DMS114 treated with DMSO at 0.1 percent for 48 hours (cell line): ENCODE data around the gene SDK1.

Experiments used
- DNase-seq: peaks from one replicate; lab custom pipeline; 2025; ENCODE audit not compliant: unreplicated experiment; lab: John Stamatoyannopoulos, UW

SDK1 gene

GRCh38 chr7:3399858-3400257 is 98.8 kb downstream of the SDK1 start:
- DNase-seq, result no peak

- no peak for DNase-seq
Observed at GRCh38 chr7:3404501-3404900, 103.4 kb downstream of the SDK1 start.

- DNase-seq, result no peak
Observed at GRCh38 chr7:3408814-3409595, 108.0 kb downstream of the SDK1 start.

GRCh38 chr7:3412871-3413270 is 111.8 kb downstream of the SDK1 start:
- no peak for DNase-seq

GRCh38 chr7:3415861-3416312 is 114.8 kb downstream of the SDK1 start:
- no peak for DNase-seq

GRCh38 chr7:3416453-3416852 is 115.4 kb downstream of the SDK1 start:
- no peak for DNase-seq

- DNase-seq, result no peak
Observed at GRCh38 chr7:3425087-3425486, 124.0 kb downstream of the SDK1 start.

- DNase-seq, result no peak
Observed at GRCh38 chr7:3426064-3426463, 125.0 kb downstream of the SDK1 start.

- no peak for DNase-seq
Observed at GRCh38 chr7:3427957-3428356, 126.9 kb downstream of the SDK1 start.

- no peak for DNase-seq
Observed at GRCh38 chr7:3429981-3430380, 128.9 kb downstream of the SDK1 start.

- DNase-seq, result no peak
Observed at GRCh38 chr7:3430588-3430987, 129.5 kb downstream of the SDK1 start.

GRCh38 chr7:3431306-3431705 is 130.3 kb downstream of the SDK1 start:
- DNase-seq, result no peak

GRCh38 chr7:3432911-3433310 is 131.9 kb downstream of the SDK1 start:
- DNase-seq, result no peak

- DNase-seq, result no peak
Observed at GRCh38 chr7:3434611-3435010, 133.6 kb downstream of the SDK1 start.

GRCh38 chr7:3436112-3436511 is 135.1 kb downstream of the SDK1 start:
- no peak for DNase-seq

GRCh38 chr7:3436746-3437145 is 135.7 kb downstream of the SDK1 start:
- no peak for DNase-seq

- no peak for DNase-seq
Observed at GRCh38 chr7:3437467-3437866, 136.4 kb downstream of the SDK1 start.

- no peak for DNase-seq
Observed at GRCh38 chr7:3438352-3438751, 137.3 kb downstream of the SDK1 start.

- no peak for DNase-seq
Observed at GRCh38 chr7:3439333-3440030, 138.4 kb downstream of the SDK1 start.

- DNase-seq, result no peak
Observed at GRCh38 chr7:3440509-3440908, 139.5 kb downstream of the SDK1 start.

- DNase-seq, result no peak
Observed at GRCh38 chr7:3443716-3444115, 142.7 kb downstream of the SDK1 start.

GRCh38 chr7:3446786-3447185 is 145.7 kb downstream of the SDK1 start:
- DNase-seq, result no peak

GRCh38 chr7:3451701-3452100 is 150.6 kb downstream of the SDK1 start:
- no peak for DNase-seq
